ENCODE results near the gene NCOA3.

DNA sequence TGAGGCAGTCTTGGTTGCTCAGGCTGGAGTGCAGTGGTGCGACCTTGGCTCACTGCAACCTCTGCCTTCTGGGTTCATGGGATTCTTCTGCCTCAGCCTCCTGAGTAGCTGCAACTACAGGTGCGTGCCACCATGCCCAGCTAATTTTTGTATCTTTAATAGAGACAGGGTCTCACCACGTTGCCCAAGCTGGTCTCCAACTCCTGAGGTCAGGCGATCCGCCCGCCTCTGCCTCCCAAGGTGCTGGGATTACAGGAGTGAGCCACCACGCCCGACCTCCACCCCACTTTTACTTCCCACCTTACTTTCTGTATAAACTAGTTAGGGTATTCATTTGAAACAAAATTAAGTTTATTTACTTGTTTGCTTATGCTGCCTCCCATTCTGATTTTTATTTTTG is 86.5 kb downstream of the NCOA3 start:
- TF ChIP-seq, protein P1, sequence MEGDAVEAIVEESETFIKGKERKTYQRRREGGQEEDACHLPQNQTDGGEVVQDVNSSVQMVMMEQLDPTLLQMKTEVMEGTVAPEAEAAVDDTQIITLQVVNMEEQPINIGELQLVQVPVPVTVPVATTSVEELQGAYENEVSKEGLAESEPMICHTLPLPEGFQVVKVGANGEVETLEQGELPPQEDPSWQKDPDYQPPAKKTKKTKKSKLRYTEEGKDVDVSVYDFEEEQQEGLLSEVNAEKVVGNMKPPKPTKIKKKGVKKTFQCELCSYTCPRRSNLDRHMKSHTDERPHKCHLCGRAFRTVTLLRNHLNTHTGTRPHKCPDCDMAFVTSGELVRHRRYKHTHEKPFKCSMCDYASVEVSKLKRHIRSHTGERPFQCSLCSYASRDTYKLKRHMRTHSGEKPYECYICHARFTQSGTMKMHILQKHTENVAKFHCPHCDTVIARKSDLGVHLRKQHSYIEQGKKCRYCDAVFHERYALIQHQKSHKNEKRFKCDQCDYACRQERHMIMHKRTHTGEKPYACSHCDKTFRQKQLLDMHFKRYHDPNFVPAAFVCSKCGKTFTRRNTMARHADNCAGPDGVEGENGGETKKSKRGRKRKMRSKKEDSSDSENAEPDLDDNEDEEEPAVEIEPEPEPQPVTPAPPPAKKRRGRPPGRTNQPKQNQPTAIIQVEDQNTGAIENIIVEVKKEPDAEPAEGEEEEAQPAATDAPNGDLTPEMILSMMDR (IDR thresholded peaks at IDR 0.05) = no peak
- TF ChIP-seq POLR2AphosphoS5 (IDR thresholded peaks at IDR 0.05) = no peak
- TF ChIP-seq POLR2A (IDR thresholded peaks at IDR 0.05) = no peak
